HL-60 (cell line): ENCODE data around the gene STAMBPL1.
A peak's percentile ranks its signal among the peaks of the same experiment; 100 is the strongest.

Experiments
- DNase-seq, 2 experiments: peaks; one replicate each; pipeline ENCODE4 v3.0.0-alpha.2; 2010 to 2020; ENCODE audit warnings: low read depth in 1 of 2, low spot score in 1 of 2
- H3K27ac ChIP-seq: fragments of 250-450 bp; sonication (Bioruptor Pico); replicated peaks from 2 replicates; pipeline ENCODE4 v1.5.1; 2020; ENCODE audit warnings: mild to moderate bottlenecking, moderate library complexity
- H3K27me3 ChIP-seq: fragments of 250-450 bp; sonication (Bioruptor Pico); 2 replicates; pipeline ENCODE4 v1.5.1; 2021; ENCODE audit warnings: mild to moderate bottlenecking, moderate library complexity; ENCODE audit not compliant: insufficient read depth, poor library complexity, severe bottlenecking
- H3K4me3 ChIP-seq: replicated peaks from 2 replicates; pipeline ENCODE4 v1.5.1; 2011; ENCODE audit warnings: mild to moderate bottlenecking, control low read depth, low read length; ENCODE audit not compliant: insufficient read depth
- CTCF ChIP-seq: IDR thresholded peaks from one replicate; pipeline ENCODE4 v1.5.1; 2011; ENCODE audit warnings: low read length, control low read depth, inconsistent platforms; ENCODE audit not compliant: insufficient read depth
- GABPA ChIP-seq: IDR thresholded peaks from 2 replicates; pipeline ENCODE4 v1.6.1; 2012; ENCODE audit warnings: low read depth
- POLR2AphosphoS5 ChIP-seq: IDR thresholded peaks from 2 replicates; pipeline ENCODE4 v1.6.1; 2012; ENCODE audit warnings: low read depth
- SPI1 ChIP-seq: IDR thresholded peaks from 2 replicates; pipeline ENCODE4 v1.6.1; 2012; ENCODE audit warnings: low read depth, mild to moderate bottlenecking, borderline replicate concordance
- TF ChIP-seq, protein P1 (sequence below): IDR thresholded peaks from 2 replicates; pipeline ENCODE4 v1.6.1; 2012; ENCODE audit warnings: low read depth; ENCODE audit not compliant: insufficient replicate concordance

Gene STAMBPL1

DNA sequence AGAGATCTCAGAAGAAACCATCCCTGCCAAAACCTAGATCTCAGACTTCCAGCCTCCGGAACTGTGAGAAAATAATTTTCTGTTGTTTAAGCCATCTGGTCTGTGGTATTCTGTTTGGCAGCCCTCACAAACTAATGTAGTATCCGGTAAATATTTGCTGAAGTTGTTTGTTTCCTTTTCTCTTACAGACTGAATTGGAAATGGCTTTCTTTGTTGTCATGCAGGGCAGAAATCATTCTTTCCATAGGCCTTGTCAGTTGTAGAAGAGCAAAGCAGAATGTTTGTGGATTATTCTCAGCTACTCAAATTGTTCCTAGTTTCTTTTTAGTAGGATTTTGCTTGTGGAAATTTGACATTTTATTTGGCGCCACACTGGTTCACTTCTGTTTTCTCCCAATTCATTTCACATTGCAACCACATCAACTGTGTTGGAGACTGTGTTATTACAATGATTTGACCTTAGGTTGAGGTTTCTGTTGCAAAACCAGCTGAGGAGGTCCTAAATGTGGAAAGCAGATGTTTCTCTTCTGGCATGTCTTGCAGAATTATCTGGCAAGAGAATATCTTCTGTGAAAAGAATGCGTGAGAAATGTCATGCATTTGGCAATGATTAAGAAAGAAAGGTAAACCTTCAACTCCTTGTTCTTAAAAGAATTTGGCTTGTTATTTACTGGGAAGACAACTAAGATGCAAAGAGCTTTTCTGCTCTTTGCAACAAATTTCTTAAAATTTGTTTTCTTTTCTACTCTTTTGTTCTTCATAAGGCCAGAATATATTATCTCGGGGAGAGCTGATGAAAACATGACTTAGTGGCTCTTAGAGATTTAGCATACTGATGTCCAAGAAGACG, 46.7 kb downstream of the STAMBPL1 start:
- Histone ChIP-seq H3K4me3 (no peak overlapping the region), H3K27me3 (no peaks in the 10 kb centered on the region), H3K27ac (peak overlapping the region; percentile 59)
- peak; percentile 63 to 88 for DNase-seq
- peak; percentile 81; the same call in 1 of the 2 replicates for TF ChIP-seq POLR2AphosphoS5
- TF ChIP-seq SPI1: peak; percentile 77; the same call in 1 of the 2 replicates
- TF ChIP-seq GABPA: no peak
- TF ChIP-seq CTCF: no peak
- TF ChIP-seq, protein P1, sequence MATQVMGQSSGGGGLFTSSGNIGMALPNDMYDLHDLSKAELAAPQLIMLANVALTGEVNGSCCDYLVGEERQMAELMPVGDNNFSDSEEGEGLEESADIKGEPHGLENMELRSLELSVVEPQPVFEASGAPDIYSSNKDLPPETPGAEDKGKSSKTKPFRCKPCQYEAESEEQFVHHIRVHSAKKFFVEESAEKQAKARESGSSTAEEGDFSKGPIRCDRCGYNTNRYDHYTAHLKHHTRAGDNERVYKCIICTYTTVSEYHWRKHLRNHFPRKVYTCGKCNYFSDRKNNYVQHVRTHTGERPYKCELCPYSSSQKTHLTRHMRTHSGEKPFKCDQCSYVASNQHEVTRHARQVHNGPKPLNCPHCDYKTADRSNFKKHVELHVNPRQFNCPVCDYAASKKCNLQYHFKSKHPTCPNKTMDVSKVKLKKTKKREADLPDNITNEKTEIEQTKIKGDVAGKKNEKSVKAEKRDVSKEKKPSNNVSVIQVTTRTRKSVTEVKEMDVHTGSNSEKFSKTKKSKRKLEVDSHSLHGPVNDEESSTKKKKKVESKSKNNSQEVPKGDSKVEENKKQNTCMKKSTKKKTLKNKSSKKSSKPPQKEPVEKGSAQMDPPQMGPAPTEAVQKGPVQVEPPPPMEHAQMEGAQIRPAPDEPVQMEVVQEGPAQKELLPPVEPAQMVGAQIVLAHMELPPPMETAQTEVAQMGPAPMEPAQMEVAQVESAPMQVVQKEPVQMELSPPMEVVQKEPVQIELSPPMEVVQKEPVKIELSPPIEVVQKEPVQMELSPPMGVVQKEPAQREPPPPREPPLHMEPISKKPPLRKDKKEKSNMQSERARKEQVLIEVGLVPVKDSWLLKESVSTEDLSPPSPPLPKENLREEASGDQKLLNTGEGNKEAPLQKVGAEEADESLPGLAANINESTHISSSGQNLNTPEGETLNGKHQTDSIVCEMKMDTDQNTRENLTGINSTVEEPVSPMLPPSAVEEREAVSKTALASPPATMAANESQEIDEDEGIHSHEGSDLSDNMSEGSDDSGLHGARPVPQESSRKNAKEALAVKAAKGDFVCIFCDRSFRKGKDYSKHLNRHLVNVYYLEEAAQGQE: peak; percentile 16

GRCh38 chr10:88927416-88927690, 47.3 kb downstream of the STAMBPL1 start:
- Histone ChIP-seq H3K4me3 (no peak overlapping the region), H3K27ac (peak overlapping the region; percentile 33), H3K27me3 (no peaks in the 10 kb centered on the region)
- no peak for TF ChIP-seq SPI1
- TF ChIP-seq, protein P1: no peak
- no peak for TF ChIP-seq CTCF
- no peak for TF ChIP-seq POLR2AphosphoS5
- TF ChIP-seq GABPA: no peak
- no peak for DNase-seq

DNA sequence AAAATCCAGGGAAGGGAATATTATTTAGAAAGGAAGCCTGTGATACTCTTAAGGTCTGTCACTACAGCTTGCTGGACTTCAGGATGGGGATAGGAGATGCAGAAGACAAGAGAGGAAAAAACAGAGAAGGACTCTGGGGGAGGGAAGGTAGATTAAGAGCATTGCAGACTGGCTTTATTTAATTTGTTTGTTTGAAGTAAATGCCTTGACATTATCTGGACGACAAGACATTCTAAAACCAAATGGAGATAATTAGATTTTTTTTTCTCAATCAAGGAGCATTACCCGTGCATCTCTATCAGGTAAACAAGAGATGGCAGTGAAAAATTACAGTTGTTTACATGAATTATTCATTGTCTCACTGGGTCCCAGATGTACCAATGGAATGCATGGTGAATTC, 48.2 kb downstream of the STAMBPL1 start:
- TF ChIP-seq POLR2AphosphoS5 (no peak), GABPA (no peak), CTCF (no peak), SPI1 (no peak)
- no peak overlapping the region for H3K4me3 ChIP-seq
- DNase-seq: no peak
- H3K27me3 ChIP-seq: no peaks in the 10 kb centered on the region
- H3K27ac ChIP-seq: no peak overlapping the region
